ENCODE measurements around the gene SELP.

The SELP gene

DNA sequence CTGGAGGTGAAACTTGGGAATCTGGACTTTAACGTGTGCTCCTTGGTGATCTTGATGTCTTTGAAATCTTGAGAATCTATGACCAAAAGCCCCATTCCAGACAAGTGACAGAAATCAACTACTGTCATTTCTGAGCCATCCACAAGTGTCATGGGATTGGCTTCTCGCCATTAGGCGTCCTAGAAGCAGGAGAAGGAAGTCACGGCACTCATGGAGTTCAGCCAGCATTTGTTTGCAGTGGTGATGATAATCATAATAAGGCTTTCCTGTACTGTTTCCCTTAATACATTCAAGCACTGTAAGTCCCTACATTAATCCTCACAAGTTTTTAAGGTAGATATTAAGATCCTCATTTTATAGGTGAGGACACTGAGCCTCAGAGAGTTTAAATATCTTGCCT lies 55.6 kb downstream of the SELP start:
- no peak overlapping the region for H3K9ac ChIP-seq (ENCODE audit: low read length)
- no peak overlapping the region for H3K4ac ChIP-seq (ENCODE audit: low read depth in 1 of 2, low read length in 2 of 2)
- no peak overlapping the region for H2BK12ac ChIP-seq (ENCODE audit: low read length in 2 of 2)
- no peak overlapping the region for H4K91ac ChIP-seq (ENCODE audit: low read length)
- no peak overlapping the region for H2BK120ac ChIP-seq (ENCODE audit: low read depth, low read length)
- H3K4me3 ChIP-seq (ENCODE audit: insufficient read depth in 1 of 2, low read depth in 1 of 2, low read length in 2 of 2): no peak overlapping the region
- no peak overlapping the region for H3K18ac ChIP-seq (ENCODE audit: low read depth in 1 of 2, low read length in 2 of 2)
- H2BK5ac ChIP-seq (ENCODE audit: low read depth, low read length, poor library complexity, severe bottlenecking): no peak overlapping the region
- H3K27me3 ChIP-seq (ENCODE audit: control insufficient read depth in 1 of 2, insufficient read depth in 1 of 2, low read length in 2 of 2): peaks cover 0 to 30% of the 10 kb centered on the region in 2 experiments
- no peaks in the 10 kb centered on the region for H3K36me3 ChIP-seq (ENCODE audit: control insufficient read depth in 1 of 2, insufficient read depth in 2 of 2, low read depth in 1 of 2, low read length in 2 of 2)
- H2BK15ac ChIP-seq (ENCODE audit: low read depth, poor library complexity, severe bottlenecking): no peak overlapping the region
- no peak overlapping the region for H3K27ac ChIP-seq (ENCODE audit: low read length, poor library complexity, severe bottlenecking)
- no peak overlapping the region for H4K8ac ChIP-seq (ENCODE audit: low read length)
- no peaks in the 10 kb centered on the region for H3K4me1 ChIP-seq (ENCODE audit: control insufficient read depth, insufficient read depth, low read depth, low read length)
- no peaks in the 10 kb centered on the region for H3K9me3 ChIP-seq (ENCODE audit: control insufficient read depth, low read length)
- H3K4me2 ChIP-seq (ENCODE audit: low read length, poor library complexity, severe bottlenecking): no peak overlapping the region
- no peak for DNase-seq
- H3K14ac ChIP-seq (ENCODE audit: low read length in 2 of 2): no peak overlapping the region
- H2AFZ ChIP-seq (ENCODE audit: low read depth, low read length): no peak overlapping the region
- H2AK5ac ChIP-seq (ENCODE audit: low read length, severe bottlenecking): no peak overlapping the region
- H3K79me1 ChIP-seq (replicated peaks; ENCODE audit: low read length, poor library complexity, severe bottlenecking): no peaks in the 10 kb centered on the region
- 63% methylated on average over 4 of the region's 4 CpGs for WGBS
- H3K23ac ChIP-seq (ENCODE audit: low read length in 2 of 2): no peak overlapping the region

DNA sequence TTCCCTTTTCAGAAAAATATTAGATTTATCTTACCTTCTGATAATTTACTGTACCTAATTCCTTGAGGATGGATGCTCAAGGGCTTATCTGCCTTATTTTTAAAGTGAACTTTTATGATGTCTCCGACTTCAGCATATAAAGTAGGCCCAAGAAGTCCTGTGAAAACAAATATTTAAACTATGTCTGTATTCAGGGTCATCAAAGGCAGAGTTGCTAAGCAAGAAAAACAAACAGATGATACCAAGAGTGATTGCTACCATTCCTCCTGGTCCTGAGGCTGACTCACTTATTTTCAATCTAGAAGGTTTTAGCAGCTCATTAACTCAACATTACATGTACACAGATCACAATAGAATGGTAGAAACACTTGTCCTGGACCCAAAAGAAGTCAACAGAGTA lies 57.7 kb downstream of the SELP start:
- Histone ChIP-seq H2BK15ac (ENCODE audit: low read depth, poor library complexity, severe bottlenecking) (no peak overlapping the region), H2BK120ac (ENCODE audit: low read depth, low read length) (no peak overlapping the region), H2BK12ac (ENCODE audit: low read length in 2 of 2) (no peak overlapping the region), H3K4ac (ENCODE audit: low read depth in 1 of 2, low read length in 2 of 2) (no peak overlapping the region), H3K23ac (ENCODE audit: low read length in 2 of 2) (no peak overlapping the region), H4K8ac (ENCODE audit: low read length) (no peak overlapping the region), H3K9ac (ENCODE audit: low read length) (no peak overlapping the region), H3K9me3 (ENCODE audit: control insufficient read depth, low read length) (no peaks in the 10 kb centered on the region), H2AFZ (ENCODE audit: low read depth, low read length) (no peak overlapping the region), H3K79me1 (replicated peaks; ENCODE audit: low read length, poor library complexity, severe bottlenecking) (no peaks in the 10 kb centered on the region), H3K27me3 (ENCODE audit: control insufficient read depth in 1 of 2, insufficient read depth in 1 of 2, low read length in 2 of 2) (peaks cover 0 to 20% of the 10 kb centered on the region in 2 experiments), H3K27ac (ENCODE audit: low read length, poor library complexity, severe bottlenecking) (no peak overlapping the region), H3K14ac (ENCODE audit: low read length in 2 of 2) (no peak overlapping the region), H3K4me2 (ENCODE audit: low read length, poor library complexity, severe bottlenecking) (no peak overlapping the region), H2BK5ac (ENCODE audit: low read depth, low read length, poor library complexity, severe bottlenecking) (no peak overlapping the region), H3K18ac (ENCODE audit: low read depth in 1 of 2, low read length in 2 of 2) (no peak overlapping the region), H3K4me1 (ENCODE audit: control insufficient read depth, insufficient read depth, low read depth, low read length) (no peaks in the 10 kb centered on the region), H4K91ac (ENCODE audit: low read length) (no peak overlapping the region), H3K4me3 (ENCODE audit: insufficient read depth in 1 of 2, low read depth in 1 of 2, low read length in 2 of 2) (no peak overlapping the region), H3K36me3 (ENCODE audit: control insufficient read depth in 1 of 2, insufficient read depth in 2 of 2, low read depth in 1 of 2, low read length in 2 of 2) (no peaks in the 10 kb centered on the region), H2AK5ac (ENCODE audit: low read length, severe bottlenecking) (no peak overlapping the region)
- peak; percentile 33 for DNase-seq
- no CpG with 5 or more reads among the region's 1 CpG for WGBS

DNA sequence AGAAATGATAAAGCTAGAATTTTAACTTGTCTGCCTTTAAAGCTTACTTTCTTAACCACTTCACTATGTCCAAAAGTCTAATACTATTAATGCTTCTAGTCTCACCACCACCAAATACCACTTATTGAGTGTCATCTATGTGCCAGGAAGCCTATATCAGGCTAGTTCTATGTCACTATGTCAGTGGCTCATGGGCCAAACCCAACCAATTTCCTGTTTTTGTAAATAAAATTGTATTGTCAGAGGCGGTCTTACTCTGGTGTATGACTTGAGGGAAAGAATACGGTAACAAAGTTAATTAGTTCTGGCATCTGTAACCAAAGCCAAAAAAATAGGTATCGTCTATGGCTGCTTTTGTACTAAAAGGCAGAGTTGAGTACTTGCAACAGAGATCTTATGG lies 58.5 kb downstream of the SELP start:
- no peak for DNase-seq
- no peak overlapping the region for H2BK5ac ChIP-seq (ENCODE audit: low read depth, low read length, poor library complexity, severe bottlenecking)
- no peak overlapping the region for H3K23ac ChIP-seq (ENCODE audit: low read length in 2 of 2)
- no peak overlapping the region for H3K4me3 ChIP-seq (ENCODE audit: insufficient read depth in 1 of 2, low read depth in 1 of 2, low read length in 2 of 2)
- no peak overlapping the region for H2BK12ac ChIP-seq (ENCODE audit: low read length in 2 of 2)
- no peak overlapping the region for H2BK15ac ChIP-seq (ENCODE audit: low read depth, poor library complexity, severe bottlenecking)
- H3K79me1 ChIP-seq (replicated peaks; ENCODE audit: low read length, poor library complexity, severe bottlenecking): no peaks in the 10 kb centered on the region
- 83% methylated on average over 2 of the region's 3 CpGs for WGBS
- H3K4me2 ChIP-seq (ENCODE audit: low read length, poor library complexity, severe bottlenecking): no peak overlapping the region
- no peak overlapping the region for H4K91ac ChIP-seq (ENCODE audit: low read length)
- H2BK120ac ChIP-seq (ENCODE audit: low read depth, low read length): no peak overlapping the region
- no peaks in the 10 kb centered on the region for H3K36me3 ChIP-seq (ENCODE audit: control insufficient read depth in 1 of 2, insufficient read depth in 2 of 2, low read depth in 1 of 2, low read length in 2 of 2)
- no peak overlapping the region for H4K8ac ChIP-seq (ENCODE audit: low read length)
- no peak overlapping the region for H3K18ac ChIP-seq (ENCODE audit: low read depth in 1 of 2, low read length in 2 of 2)
- no peaks in the 10 kb centered on the region for H3K4me1 ChIP-seq (ENCODE audit: control insufficient read depth, insufficient read depth, low read depth, low read length)
- no peaks in the 10 kb centered on the region for H3K9me3 ChIP-seq (ENCODE audit: control insufficient read depth, low read length)
- no peak overlapping the region for H3K4ac ChIP-seq (ENCODE audit: low read depth in 1 of 2, low read length in 2 of 2)
- H2AK5ac ChIP-seq (ENCODE audit: low read length, severe bottlenecking): no peak overlapping the region
- no peak overlapping the region for H3K27ac ChIP-seq (ENCODE audit: low read length, poor library complexity, severe bottlenecking)
- no peak overlapping the region for H3K14ac ChIP-seq (ENCODE audit: low read length in 2 of 2)
- H2AFZ ChIP-seq (ENCODE audit: low read depth, low read length): no peak overlapping the region
- no peak overlapping the region for H3K9ac ChIP-seq (ENCODE audit: low read length)
- H3K27me3 ChIP-seq (ENCODE audit: control insufficient read depth in 1 of 2, insufficient read depth in 1 of 2, low read length in 2 of 2): peaks cover 0 to 18% of the 10 kb centered on the region in 2 experiments

GRCh38 chr1:169570172-169570574 lies 59.8 kb downstream of the SELP start:
- H3K4me1 ChIP-seq (ENCODE audit: control insufficient read depth, insufficient read depth, low read depth, low read length): no peaks in the 10 kb centered on the region
- WGBS: no CpG with 5 or more reads among the region's 1 CpG

More at GRCh38 chr1:169570172-169570574, 59.8 kb downstream of the SELP start:
- H3K4ac ChIP-seq (ENCODE audit: low read depth in 1 of 2, low read length in 2 of 2): no peak overlapping the region
- no peak overlapping the region for H2BK15ac ChIP-seq (ENCODE audit: low read depth, poor library complexity, severe bottlenecking)
- H3K36me3 ChIP-seq (ENCODE audit: control insufficient read depth in 1 of 2, insufficient read depth in 2 of 2, low read depth in 1 of 2, low read length in 2 of 2): no peaks in the 10 kb centered on the region
- no peak overlapping the region for H3K18ac ChIP-seq (ENCODE audit: low read depth in 1 of 2, low read length in 2 of 2)
- H3K23ac ChIP-seq (ENCODE audit: low read length in 2 of 2): no peak overlapping the region
- no peak overlapping the region for H2AFZ ChIP-seq (ENCODE audit: low read depth, low read length)
- H2BK5ac ChIP-seq (ENCODE audit: low read depth, low read length, poor library complexity, severe bottlenecking): no peak overlapping the region
- no peak overlapping the region for H3K9ac ChIP-seq (ENCODE audit: low read length)
- no peaks in the 10 kb centered on the region for H3K9me3 ChIP-seq (ENCODE audit: control insufficient read depth, low read length)
- H2BK120ac ChIP-seq (ENCODE audit: low read depth, low read length): no peak overlapping the region
- no peak overlapping the region for H3K4me3 ChIP-seq (ENCODE audit: insufficient read depth in 1 of 2, low read depth in 1 of 2, low read length in 2 of 2)
- no peak overlapping the region for H3K14ac ChIP-seq (ENCODE audit: low read length in 2 of 2)
- H3K27me3 ChIP-seq (ENCODE audit: control insufficient read depth in 1 of 2, insufficient read depth in 1 of 2, low read length in 2 of 2): peaks cover 0 to 6% of the 10 kb centered on the region in 2 experiments
- no peaks in the 10 kb centered on the region for H3K79me1 ChIP-seq (replicated peaks; ENCODE audit: low read length, poor library complexity, severe bottlenecking)
- H2BK12ac ChIP-seq (ENCODE audit: low read length in 2 of 2): no peak overlapping the region
- DNase-seq: no peak
- H4K91ac ChIP-seq (ENCODE audit: low read length): no peak overlapping the region
- H3K27ac ChIP-seq (ENCODE audit: low read length, poor library complexity, severe bottlenecking): no peak overlapping the region
- no peak overlapping the region for H3K4me2 ChIP-seq (ENCODE audit: low read length, poor library complexity, severe bottlenecking)
- no peak overlapping the region for H4K8ac ChIP-seq (ENCODE audit: low read length)
- H2AK5ac ChIP-seq (ENCODE audit: low read length, severe bottlenecking): no peak overlapping the region

Data from mesenchymal stem cell (in vitro differentiated cells and primary cell).